Measurements from ENCODE around the gene WDFY3. TPM values are rescaled to one million over a fixed set of nuclear protein-coding genes. Genes with fewer than 3 reads are reported as not detected.

The WDFY3 gene
- total and polyA plus RNA-seq, 2 experiments from 2014 or later: 8.0 to 89.0 TPM

- TF ChIP-seq ZNF462 (CRISPR knock-in tag; IDR thresholded peaks at IDR 0.05): no peak
These were observed 28.2 kb downstream of the WDFY3 start (continued) for GRCh38 chr4:84938316-84938715.

- Histone ChIP-seq H3K4me1 (ENCODE audit: insufficient read depth) (peaks cover 7% of the 10 kb centered on the region), H2AFZ (no peak overlapping the region), H3K4me3 (no peak overlapping the region), H3K27ac (ENCODE audit: low read depth) (no peak overlapping the region), H3K79me2 (replicated peaks; ENCODE audit: insufficient read depth) (peaks cover 97% of the 10 kb centered on the region), H4K20me1 (replicated peaks; ENCODE audit: insufficient read depth) (peaks cover 16% of the 10 kb centered on the region), H3K27me3 (ENCODE audit: insufficient read depth) (no peaks in the 10 kb centered on the region), H3K9me2 (ENCODE audit: insufficient read depth) (no peaks in the 10 kb centered on the region), H3K4me2 (no peak overlapping the region), H3F3A (replicated peaks; ENCODE audit: low read depth) (no peaks in the 10 kb centered on the region), H3K36me3 (ENCODE audit: insufficient read depth) (peaks cover 12% of the 10 kb centered on the region; the same call in 1 of the 2 replicates)
- no peak overlapping the region; the same call in 1 of the 2 replicates for H3K27ac Mint-ChIP-seq
- H3K36me3 Mint-ChIP-seq (ENCODE audit: low read depth): peaks cover 18% of the 10 kb centered on the region; the same call in 2 of the 3 replicates
- H3K4me1 Mint-ChIP-seq: peaks cover 8% of the 10 kb centered on the region; the same call in 2 of the 3 replicates
- no peak overlapping the region for H3K4me3 Mint-ChIP-seq
- ATAC-seq (no peak), DNase-seq (ENCODE audit: low spot score) (no peak)
- H3K27me3 Mint-ChIP-seq (ENCODE audit: insufficient read depth, low read depth, poor library complexity): no peaks in the 10 kb centered on the region
- H3K9me3 Mint-ChIP-seq: peaks cover 15% of the 10 kb centered on the region; the same call in 2 of the 3 replicates
- no peak for TF ChIP-seq JUNB (IDR thresholded peaks at IDR 0.05; ENCODE audit: unreplicated experiment)
- no peak for TF ChIP-seq EZH2 (IDR thresholded peaks at IDR 0.05; ENCODE audit: low read depth, unreplicated experiment)
- TF ChIP-seq CTCF (conservative IDR thresholded peaks at IDR 0.05; ENCODE audit: low read depth in 2 of 2): no peak
- no peak for TF ChIP-seq POLR2AphosphoS5 (IDR thresholded peaks at IDR 0.05; ENCODE audit: low read depth)
- no peak for TF ChIP-seq ETS1 (IDR thresholded peaks at IDR 0.05)
These were observed 29.0 kb downstream of the WDFY3 start for GRCh38 chr4:84937381-84937977.
